GM08714 (cell line): ENCODE data around the gene CAGE1.
"Not testable (repeated sequence)": the region's sequence is repeated elsewhere in the genome, so short reads cannot be mapped to it uniquely, and the experiment has no call there.

Experiments
- H3K4me3 ChIP-seq: fragments of 200-500 bp; sonication (Bioruptor generic); 2 replicates; pipeline ENCODE4 v1.5.1; 2014; ENCODE audit warnings: mild to moderate bottlenecking, low read length, inconsistent platforms
- ZNF274 ChIP-seq: IDR thresholded peaks from 2 replicates; pipeline ENCODE4 v1.6.1; 2012; ENCODE audit warnings: mild to moderate bottlenecking, low read depth, low read length

CAGE1 gene

GRCh38 chr6:7335519-7335918 lies 54.0 kb downstream of the CAGE1 start:
- no peak overlapping the region for H3K4me3 ChIP-seq
- no peak for TF ChIP-seq ZNF274

GRCh38 chr6:7334685-7335084 lies 54.9 kb downstream of the CAGE1 start:
- TF ChIP-seq ZNF274 = no peak
- H3K4me3 ChIP-seq = no peak overlapping the region

GRCh38 chr6:7332090-7332745 lies 57.3 kb downstream of the CAGE1 start:
- no peak overlapping the region for H3K4me3 ChIP-seq
- no peak for TF ChIP-seq ZNF274

- no peak for TF ChIP-seq ZNF274
- no peak overlapping the region for H3K4me3 ChIP-seq
Measured at GRCh38 chr6:7331452-7331851, 58.1 kb downstream of the CAGE1 start.

- no peak overlapping the region for H3K4me3 ChIP-seq
- no peak for TF ChIP-seq ZNF274
Measured at GRCh38 chr6:7328243-7328642, 61.3 kb downstream of the CAGE1 start.

GRCh38 chr6:7325750-7326149 lies 63.8 kb downstream of the CAGE1 start:
- no peak for TF ChIP-seq ZNF274
- no peak overlapping the region for H3K4me3 ChIP-seq

GRCh38 chr6:7324520-7324919 lies 65.0 kb downstream of the CAGE1 start:
- H3K4me3 ChIP-seq = no peak overlapping the region
- TF ChIP-seq ZNF274 = no peak

- H3K4me3 ChIP-seq = no peak overlapping the region
- TF ChIP-seq ZNF274 = no peak
Measured at GRCh38 chr6:7323074-7323473, 66.5 kb downstream of the CAGE1 start.

- H3K4me3 ChIP-seq = not testable (repeated sequence)
Measured at GRCh38 chr6:7321866-7322265, 67.7 kb downstream of the CAGE1 start.

- H3K4me3 ChIP-seq = not testable (repeated sequence)
Measured at GRCh38 chr6:7319406-7319805, 70.1 kb downstream of the CAGE1 start.

- H3K4me3 ChIP-seq = no peak overlapping the region
- TF ChIP-seq ZNF274 = no peak
Measured at GRCh38 chr6:7317538-7317937, 72.0 kb downstream of the CAGE1 start.

GRCh38 chr6:7316658-7317533 lies 72.6 kb downstream of the CAGE1 start:
- H3K4me3 ChIP-seq = no peak overlapping the region
- no peak for TF ChIP-seq ZNF274

- no peak for TF ChIP-seq ZNF274
- H3K4me3 ChIP-seq = no peak overlapping the region
Measured at GRCh38 chr6:7315948-7316365, 73.6 kb downstream of the CAGE1 start.

- H3K4me3 ChIP-seq = not testable (repeated sequence)
Measured at GRCh38 chr6:7315087-7315947, 74.2 kb downstream of the CAGE1 start.

GRCh38 chr6:7314414-7314813 lies 75.1 kb downstream of the CAGE1 start:
- no peak overlapping the region for H3K4me3 ChIP-seq
- no peak for TF ChIP-seq ZNF274
